Stimulated activated CD4-positive, alpha-beta T cell treated with anti-CD3 and anti-CD28 coated beads, Interleukin-12 subunit alpha, Interleukin-12 subunit beta, amount 100 ng/mL, for 4 hours (primary cell): ENCODE data around the gene ABHD6.
"Not testable (repeated sequence)": the region's sequence is repeated elsewhere in the genome, so short reads cannot be mapped to it uniquely, and the experiment has no call there.

Experiments
- DNase-seq: peaks from one replicate; pipeline ENCODE4 v3.0.0-alpha.2; 2020

ABHD6 gene

DNA sequence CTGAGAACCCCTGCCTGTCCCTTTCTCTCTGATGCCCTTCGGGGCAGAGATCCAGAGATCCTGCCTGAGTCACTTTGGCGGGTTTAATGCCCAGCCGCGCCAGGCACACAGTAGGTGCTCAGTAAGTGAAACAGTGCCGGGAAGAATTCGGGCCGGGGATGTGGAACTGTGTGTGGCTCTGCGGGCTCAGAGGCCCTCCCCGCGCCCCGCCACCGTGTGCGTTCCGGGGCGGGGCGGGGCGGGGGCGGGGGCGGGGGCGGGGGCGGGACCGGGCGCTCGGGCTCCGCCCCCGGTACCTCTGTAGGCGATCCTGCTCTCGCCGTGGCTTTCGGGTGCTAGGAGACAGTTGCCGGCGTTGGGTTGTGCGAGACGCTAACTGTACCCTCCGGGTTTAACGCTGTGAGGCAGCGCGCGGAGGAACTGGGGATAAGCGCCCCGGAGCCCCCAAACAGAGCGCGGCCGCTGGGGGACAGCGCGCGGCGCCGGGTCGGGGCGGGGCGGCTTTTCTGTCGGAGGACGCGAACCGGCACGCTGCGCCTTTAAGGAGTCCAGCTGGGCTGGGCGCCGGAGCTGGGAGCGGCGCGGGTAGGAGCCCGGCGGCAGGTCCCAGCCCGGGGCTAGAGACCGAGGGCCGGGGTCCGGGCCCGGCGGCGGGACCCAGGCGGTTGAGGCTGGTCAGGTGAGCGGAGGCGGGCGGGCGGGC is at the start of gene ABHD6:
TSS of gene ABHD6 (plus strand) at position 555 of the 703 bp plus-strand sequence. CDS start 18,795 bp downstream, outside the sequence.
- peak; percentile 81 for DNase-seq

DNA sequence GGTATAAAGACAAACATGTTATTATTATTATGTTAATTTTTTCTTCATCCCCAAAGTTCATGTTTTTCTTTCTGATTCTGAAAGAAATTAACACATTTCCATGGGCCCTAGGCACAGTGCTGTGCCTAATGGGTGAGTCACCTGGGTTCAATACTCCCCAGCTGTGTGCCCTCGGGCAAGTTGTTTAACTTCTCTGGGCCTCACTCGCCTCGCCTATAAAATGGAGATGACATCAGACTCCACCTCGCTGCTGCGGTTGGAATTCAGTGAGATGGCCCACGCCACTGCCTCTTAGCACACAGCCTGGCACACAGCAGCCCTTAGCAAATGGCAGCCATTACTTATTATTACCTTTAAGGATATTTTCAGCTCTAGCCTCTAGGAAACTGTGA is 49.4 kb upstream of the ABHD6 start:
- DNase-seq = no peak

- no peak for DNase-seq
Observed at GRCh38 chr3:58188921-58189451, 48.6 kb upstream of the ABHD6 start.

DNA sequence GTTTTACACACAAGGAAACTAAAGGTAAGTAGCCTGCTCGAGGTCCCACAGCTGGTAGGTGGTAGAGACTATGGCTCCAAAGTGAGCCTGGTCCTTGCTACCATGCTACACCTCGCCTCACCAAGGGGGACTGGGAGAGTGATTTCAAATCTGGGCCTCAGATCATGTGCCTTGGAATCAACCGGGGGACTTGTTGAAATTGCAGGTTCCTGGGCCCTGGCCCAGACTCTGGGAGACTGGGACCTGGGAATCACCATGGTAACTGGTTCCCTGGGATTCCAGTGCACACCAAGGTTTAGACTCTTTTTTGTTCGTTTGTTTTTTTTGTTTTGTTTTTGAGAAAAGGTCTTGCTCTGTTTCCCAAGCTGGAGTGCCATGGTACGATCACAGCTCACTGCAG is 47.9 kb upstream of the ABHD6 start:
- DNase-seq = no peak

DNA sequence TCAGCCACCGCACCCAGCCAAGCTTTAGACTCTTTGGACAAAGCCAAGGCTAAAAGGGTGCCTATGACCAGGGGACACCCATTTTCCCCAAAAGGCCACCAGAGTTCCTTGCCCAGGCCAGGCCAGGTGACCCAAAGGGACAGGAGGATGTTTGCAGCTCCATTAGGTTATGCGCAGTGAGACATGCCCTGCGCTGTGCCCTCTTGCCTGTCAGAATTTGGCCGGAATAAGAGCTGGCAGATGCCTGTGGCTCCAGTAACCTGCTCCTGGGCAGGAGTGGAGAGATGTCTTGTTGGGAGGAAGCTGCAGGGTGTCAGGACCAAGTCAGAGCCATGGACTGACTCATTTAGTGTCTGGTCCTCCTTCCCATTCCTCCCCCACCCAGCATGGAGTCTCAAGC is 47.3 kb upstream of the ABHD6 start:
- DNase-seq = no peak

- DNase-seq = no peak
Observed at GRCh38 chr3:58190882-58191281, 46.7 kb upstream of the ABHD6 start.

DNA sequence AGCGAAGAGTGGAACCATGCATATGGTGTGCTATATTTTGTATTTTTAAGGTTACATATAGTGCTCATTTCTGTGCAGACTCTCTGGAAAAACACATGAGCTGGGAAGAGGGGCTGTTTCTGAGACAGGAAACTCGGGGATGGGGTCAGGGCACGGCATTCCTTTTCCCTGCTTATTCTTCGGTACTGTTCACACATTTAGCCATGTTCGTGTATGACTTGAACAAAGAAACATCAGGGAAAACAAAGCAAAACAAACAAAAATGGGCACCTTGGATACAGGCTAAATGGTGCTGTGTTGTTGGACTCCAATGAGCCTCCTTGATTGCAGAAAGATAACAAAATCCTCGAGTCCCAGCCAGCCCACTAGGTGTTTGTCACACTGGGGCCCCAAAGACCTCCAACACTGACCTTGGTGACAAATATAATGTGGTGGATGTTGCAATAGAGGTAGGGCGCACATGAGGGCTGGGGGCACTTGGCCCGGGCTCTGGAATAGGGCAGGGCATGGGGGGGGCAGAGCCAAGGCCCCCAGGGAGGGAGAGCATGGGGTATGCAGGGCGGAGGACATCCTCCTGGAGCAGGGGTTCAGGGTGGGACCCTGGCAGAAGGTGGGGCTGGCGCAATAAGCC is 46.1 kb upstream of the ABHD6 start:
- DNase-seq = no peak

- DNase-seq = no peak
Observed at GRCh38 chr3:58192069-58192468, 45.5 kb upstream of the ABHD6 start.

GRCh38 chr3:58193682-58194407 is 43.7 kb upstream of the ABHD6 start:
- DNase-seq = no peak

DNA sequence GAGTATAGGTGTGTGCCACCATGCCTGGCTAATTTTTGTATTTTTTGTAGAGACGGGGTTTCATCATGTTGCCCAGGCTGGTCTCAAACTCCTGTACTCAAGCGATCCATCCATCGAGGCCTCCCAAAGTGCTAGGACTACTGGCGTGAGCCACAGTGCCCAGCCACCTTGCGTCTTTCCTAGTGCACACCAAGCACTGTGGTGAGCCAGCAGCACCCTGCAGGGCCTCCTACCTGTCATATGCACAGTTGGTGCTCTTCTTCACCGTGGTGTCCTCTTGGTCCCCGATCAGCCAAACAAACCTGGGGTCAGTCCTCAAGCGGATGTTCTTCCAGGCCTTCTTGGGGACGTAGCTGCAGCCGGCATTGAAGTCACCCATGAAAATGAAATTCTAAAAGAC is 40.0 kb upstream of the ABHD6 start:
- DNase-seq = no peak

DNA sequence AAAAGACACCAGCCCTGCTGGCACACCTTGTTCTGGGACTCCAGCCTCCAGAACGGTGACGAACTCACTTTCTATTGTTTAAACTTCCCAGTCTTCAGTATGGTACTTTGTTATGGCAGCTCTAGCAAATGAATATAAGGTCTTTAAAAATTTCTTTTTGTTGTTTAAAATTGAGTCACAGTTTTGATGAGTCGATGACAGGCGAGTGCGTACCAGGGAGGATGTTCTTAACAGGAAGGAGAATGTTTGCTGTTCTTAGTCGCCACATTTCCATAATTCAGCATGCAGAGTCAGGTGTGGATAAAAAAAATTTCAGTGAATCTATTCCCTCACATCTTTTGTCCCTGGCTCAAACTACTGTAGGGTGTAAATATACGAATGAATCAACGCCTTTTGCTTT is 39.2 kb upstream of the ABHD6 start:
- no peak for DNase-seq

DNA sequence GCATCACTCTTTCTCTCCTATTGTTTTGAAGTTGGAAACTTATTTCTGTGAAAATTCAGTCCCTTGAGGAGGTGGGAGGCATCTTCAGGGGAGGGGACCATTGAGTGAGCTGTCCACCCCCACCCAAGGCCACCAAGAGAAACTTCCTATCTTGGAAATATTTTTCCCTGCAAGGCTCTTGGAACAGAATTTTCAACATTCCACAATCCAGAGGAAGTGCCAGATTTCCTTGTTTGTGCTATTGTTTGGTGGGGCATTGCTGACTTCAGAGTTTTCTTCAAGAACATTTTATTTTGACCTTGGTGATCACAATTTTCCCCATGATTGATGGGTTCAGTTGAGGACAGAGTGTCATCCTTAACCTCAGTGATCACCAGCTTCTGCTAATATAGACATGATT is 38.8 kb upstream of the ABHD6 start:
- no peak for DNase-seq

GRCh38 chr3:58200121-58200709 is 37.4 kb upstream of the ABHD6 start:
- DNase-seq = no peak

- no peak for DNase-seq
Observed at GRCh38 chr3:58200846-58201355, 36.7 kb upstream of the ABHD6 start.

- not testable (repeated sequence) for DNase-seq
Observed at GRCh38 chr3:58201451-58201850, 36.1 kb upstream of the ABHD6 start.

DNA sequence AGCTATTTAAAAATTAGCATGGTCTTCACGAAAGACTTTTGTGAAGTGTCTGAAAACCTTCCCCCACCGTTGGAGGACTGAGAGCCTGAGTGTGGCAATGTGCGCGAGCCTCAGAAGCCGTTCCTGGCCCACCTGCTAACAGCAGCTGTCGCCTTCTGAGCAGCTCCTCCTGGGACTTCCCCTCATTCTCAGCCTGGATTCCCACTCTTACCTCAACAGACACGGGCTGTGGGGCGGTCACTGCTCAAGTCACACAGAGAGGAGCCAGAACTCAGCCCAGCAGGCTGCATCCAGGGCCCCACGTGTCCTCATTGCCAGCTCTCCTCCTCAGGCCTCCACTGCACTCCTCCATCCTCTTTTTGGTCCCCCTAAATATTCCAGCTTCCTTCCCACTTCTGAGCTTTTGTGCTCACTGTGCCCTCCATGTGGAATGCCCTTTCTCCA is 34.7 kb upstream of the ABHD6 start:
- DNase-seq = no peak

DNA sequence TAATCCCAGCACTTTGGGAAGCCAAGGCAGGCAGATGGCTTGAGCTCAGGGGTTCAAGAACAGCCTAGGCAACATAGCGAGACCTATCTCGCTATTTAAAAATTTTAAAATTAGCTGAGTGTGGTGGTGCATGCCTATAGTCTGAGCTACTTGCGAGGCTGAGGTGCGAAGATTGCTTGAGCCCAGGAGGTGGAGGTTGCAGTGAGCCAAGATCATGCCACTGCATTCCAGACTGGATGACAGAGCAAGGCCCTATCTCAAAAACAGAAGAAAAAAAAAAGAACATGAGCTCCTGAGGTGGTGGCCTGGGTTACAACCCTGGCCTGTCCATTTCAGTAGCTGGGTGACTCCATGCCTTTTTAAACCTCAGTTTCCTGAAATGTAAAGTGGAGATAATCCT is 34.1 kb upstream of the ABHD6 start:
- no peak for DNase-seq

DNA sequence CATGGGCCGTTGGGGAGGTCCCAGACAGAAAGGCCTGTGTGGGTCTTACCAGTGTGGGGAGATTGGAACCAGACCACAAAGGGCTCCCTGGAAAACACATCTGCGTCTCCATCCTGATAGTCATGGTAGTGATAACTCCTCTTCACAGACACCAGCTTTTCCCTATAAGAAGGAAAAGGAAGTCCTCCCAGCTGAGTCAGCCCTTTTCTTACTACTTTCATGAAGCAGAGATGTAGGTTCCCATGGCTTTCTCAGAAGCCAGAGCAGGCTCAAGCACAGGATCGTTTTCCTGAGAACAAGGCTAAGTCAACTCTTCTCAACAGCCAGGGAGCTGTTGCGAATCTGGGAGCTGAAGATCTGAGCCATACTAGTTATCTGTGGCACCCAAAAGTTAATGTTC is 32.9 kb upstream of the ABHD6 start:
- no peak for DNase-seq

DNA sequence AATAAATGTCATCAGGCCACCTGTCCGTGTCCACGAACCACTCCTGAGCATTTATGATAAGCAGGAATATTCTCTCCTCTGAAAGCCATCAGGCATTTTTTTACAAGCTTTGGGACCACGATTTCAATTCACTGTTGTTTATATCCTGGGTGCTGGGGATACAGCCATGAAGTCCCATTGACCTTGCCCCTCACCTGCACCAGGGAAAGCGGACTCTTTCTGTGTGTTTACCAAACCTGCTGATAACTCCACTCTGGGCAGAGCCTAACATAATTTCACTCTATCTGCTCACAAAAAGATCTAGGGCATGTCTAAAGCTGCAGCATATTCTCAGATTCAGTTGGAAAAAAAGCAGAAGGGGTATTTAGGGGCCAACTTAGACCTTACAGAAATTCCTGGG is 31.6 kb upstream of the ABHD6 start:
- no peak for DNase-seq

DNA sequence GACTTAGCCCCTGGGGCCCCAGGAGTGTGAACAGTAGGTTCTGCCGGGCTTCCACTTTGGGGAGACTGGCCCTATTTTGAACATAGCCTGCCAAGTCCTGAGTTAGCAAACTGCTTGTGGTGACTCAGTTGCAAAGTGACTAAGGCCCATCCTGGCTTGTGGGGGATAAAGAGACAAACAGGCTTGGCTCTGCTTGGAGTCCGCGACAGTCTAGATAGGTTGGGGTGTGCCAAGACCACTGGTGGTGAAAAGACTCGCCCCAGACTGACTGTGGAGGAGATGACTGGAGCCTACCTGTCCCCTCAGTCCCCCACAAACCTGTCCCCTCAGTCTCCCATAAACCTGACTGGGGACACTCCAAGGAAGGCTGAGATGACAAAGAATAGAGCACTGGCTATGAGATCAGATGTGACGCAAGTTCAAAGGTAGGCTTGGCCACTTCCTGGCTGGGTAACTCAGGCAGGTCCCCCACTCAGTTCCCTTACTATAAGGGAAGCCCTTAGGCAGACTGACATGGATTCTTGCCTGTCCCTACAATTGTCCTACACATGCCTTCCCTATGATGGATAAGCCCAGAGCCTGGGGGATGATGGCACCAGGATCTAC is 31.1 kb upstream of the ABHD6 start:
- no peak for DNase-seq

DNA sequence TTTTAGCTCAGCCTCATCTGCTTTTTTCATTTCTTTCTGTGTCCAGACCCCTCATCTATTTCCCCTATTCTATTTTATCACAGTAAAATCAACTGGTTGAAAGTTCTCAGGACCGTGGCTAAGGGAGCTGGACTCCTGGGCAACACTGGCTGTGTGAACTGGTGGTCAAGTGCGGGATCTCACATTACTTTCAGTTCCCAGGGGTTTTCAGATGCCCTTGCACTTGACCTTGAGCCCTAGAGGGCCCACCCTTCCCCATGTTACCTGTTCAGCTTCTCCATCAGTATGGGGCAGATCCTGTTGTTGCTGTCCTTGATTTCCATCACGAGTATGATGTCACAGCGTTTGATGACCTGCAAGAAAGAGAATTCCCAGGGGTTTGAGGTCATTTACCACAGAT is 29.6 kb upstream of the ABHD6 start:
- no peak for DNase-seq

DNA sequence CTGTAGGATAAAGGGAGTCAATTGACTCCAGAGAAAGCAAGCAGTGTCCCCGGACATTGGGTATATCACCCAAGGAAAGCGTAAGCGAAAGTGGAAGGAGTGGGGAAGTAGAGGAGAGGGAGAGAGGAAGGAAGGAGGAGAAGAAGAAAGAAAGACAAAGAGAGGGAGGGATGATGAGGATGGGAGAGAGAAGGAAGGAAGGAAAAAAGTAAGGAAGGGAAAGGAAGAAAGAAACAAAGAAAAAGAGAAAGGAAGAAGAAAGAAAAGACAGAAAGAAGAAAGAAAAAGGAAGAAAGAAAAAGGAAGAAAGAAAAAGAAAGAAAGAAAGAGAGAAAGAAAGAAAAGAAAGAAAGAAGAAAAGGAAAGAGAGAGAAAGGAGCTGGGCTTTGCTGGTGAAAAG is 27.7 kb upstream of the ABHD6 start:
- no peak for DNase-seq
